Measurements from ENCODE around the gene SLC5A11. TPM values are rescaled to one million over a fixed set of nuclear protein-coding genes. Genes with fewer than 3 reads are reported as not detected.

Gene SLC5A11
- total RNA-seq, 1 donor from 2014 or later = not detected

DNA sequence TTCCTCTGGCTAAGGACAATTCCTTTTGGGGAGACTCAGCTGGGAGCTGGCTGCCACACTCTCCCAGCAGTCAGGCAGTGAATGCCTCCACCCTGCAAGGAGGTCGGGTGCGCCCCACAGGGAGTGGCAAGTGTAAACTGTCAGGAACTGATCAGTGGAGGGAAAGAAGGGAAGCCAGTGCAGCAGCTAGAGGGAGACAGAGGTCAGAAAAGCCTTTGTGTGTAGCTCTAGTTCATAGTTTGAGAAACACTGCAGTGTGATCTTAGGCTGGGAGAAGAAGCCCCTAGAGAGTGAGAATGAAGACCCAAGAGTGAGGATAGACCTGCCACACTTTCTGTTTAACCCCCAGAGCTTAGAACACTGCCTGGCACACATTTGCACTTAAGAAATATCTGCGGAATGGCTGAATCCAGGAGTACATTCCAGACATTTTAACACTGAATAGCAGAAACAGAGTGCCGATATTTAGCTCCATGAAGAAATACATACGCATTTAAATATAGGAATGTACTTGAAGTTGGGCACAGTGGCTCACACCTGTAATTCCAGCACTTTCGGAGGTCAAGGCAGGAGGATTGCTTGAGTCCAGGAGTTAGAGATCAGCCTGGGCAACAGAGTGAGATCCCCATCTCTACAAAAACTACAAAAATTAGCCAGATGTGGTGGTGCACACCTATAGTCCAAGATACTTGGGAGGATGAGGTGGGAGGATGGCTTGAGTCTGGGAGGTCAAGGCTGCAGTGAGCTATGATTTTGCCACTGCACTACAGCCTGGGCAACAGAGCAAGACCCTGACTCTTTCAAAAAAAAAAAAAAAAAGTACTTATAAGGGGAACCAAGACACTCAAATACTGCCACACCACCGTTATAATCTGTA, 11.1 kb upstream of the SLC5A11 start:
- no peaks in the 10 kb centered on the region for H3K36me3 Mint-ChIP-seq (ENCODE audit: unreplicated experiment)
- H3K27ac Mint-ChIP-seq (ENCODE audit: unreplicated experiment) = no peak overlapping the region
- DNase-seq (ENCODE audit: extremely low spot score, unreplicated experiment) = no peak
- peaks cover 15% of the 10 kb centered on the region for H3K4me1 Mint-ChIP-seq (ENCODE audit: unreplicated experiment)
- TF ChIP-seq, protein P1, sequence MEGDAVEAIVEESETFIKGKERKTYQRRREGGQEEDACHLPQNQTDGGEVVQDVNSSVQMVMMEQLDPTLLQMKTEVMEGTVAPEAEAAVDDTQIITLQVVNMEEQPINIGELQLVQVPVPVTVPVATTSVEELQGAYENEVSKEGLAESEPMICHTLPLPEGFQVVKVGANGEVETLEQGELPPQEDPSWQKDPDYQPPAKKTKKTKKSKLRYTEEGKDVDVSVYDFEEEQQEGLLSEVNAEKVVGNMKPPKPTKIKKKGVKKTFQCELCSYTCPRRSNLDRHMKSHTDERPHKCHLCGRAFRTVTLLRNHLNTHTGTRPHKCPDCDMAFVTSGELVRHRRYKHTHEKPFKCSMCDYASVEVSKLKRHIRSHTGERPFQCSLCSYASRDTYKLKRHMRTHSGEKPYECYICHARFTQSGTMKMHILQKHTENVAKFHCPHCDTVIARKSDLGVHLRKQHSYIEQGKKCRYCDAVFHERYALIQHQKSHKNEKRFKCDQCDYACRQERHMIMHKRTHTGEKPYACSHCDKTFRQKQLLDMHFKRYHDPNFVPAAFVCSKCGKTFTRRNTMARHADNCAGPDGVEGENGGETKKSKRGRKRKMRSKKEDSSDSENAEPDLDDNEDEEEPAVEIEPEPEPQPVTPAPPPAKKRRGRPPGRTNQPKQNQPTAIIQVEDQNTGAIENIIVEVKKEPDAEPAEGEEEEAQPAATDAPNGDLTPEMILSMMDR (IDR thresholded peaks at IDR 0.05) = peak; percentile 68
- H3K9me3 Mint-ChIP-seq (ENCODE audit: unreplicated experiment) = no peaks in the 10 kb centered on the region
- no peaks in the 10 kb centered on the region for H3K27me3 Mint-ChIP-seq (ENCODE audit: unreplicated experiment)
- no peak overlapping the region for H3K4me3 Mint-ChIP-seq (ENCODE audit: unreplicated experiment)

DNA sequence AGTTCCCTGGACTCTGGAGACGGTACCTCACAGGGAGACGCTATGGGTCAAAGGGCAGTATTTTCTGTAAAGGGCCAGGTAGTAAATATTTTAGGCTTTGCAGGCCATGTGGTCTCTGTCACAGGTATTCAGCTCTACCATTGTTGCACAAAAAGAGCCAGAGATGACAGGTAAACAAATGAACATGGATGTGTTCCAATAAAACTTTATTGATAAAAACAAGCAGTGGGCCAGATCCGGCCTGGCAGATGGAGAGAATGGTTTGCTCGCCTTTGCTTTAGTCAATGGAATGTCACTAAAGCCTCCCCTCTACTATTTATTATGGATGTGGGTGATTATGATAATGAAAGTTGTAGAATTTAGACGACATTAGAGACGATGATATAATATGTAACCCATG, 8.9 kb upstream of the SLC5A11 start:
- peaks cover 15% of the 10 kb centered on the region for H3K4me1 Mint-ChIP-seq (ENCODE audit: unreplicated experiment)
- H3K36me3 Mint-ChIP-seq (ENCODE audit: unreplicated experiment) = no peaks in the 10 kb centered on the region
- no peaks in the 10 kb centered on the region for H3K27me3 Mint-ChIP-seq (ENCODE audit: unreplicated experiment)
- DNase-seq (ENCODE audit: extremely low spot score, unreplicated experiment) = no peak
- no peaks in the 10 kb centered on the region for H3K9me3 Mint-ChIP-seq (ENCODE audit: unreplicated experiment)
- no peak overlapping the region for H3K27ac Mint-ChIP-seq (ENCODE audit: unreplicated experiment)
- TF ChIP-seq, protein P1 (IDR thresholded peaks at IDR 0.05) = no peak
- H3K4me3 Mint-ChIP-seq (ENCODE audit: unreplicated experiment) = no peak overlapping the region

DNA sequence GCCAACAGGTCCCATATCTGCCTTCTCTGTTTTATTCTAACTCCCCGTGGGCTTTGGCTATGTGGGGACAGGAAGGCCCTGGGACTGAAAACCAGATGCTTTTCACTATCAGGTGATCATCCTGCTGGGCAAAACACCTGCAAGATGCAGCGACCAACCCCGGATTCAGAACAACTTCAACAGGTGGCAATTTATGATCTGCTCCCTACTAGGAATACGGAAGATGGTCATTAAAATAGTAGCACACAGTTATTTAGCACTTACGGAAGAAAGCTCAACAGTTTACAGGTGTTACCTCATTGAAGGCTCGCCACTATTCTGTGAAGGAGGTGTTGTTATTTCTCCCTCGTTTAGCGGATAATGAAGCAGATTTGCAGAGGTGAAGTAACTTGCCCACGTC, 7.8 kb upstream of the SLC5A11 start:
- TF ChIP-seq, protein P1 (IDR thresholded peaks at IDR 0.05) = no peak
- Mint-ChIP-seq H3K4me1 (ENCODE audit: unreplicated experiment) (peaks cover 15% of the 10 kb centered on the region), H3K4me3 (ENCODE audit: unreplicated experiment) (no peak overlapping the region), H3K27ac (ENCODE audit: unreplicated experiment) (no peak overlapping the region), H3K27me3 (ENCODE audit: unreplicated experiment) (no peaks in the 10 kb centered on the region), H3K36me3 (ENCODE audit: unreplicated experiment) (no peaks in the 10 kb centered on the region), H3K9me3 (ENCODE audit: unreplicated experiment) (no peaks in the 10 kb centered on the region)
- DNase-seq (ENCODE audit: extremely low spot score, unreplicated experiment) = no peak

DNA sequence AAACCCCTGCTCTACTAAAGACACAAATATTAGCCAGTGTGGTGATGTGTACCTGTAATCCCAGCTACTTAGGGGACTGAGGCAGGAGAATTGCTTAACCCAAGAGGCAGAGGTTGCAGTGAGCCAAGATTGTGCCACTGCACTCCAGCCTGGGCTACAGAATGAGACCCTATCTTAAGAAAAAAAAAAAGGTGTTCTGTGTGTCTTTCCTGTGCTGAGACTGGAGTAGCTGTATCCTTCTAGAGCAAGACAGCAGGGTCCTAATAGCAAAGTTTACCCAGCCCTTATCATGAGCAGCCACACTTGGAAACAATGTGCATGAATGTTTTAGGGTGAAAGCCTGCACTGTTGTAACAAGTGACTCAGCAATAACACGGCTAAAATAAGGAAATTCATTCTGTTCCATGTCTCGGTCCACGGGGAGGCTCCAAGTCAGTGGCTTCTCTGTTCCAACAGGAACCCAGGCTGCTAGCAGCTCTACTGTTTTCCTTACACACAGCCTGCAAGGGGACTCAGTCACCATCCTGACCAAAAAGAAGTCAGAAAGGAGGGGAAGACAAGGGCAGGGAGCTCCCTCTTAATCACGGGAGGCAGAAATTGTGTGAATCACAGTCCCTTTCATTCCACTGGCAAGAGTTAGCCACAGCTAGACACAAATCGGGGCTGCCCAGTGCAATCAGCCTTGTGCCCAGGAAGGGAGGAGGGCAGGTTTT, 7.1 kb upstream of the SLC5A11 start:
- no peaks in the 10 kb centered on the region for H3K27me3 Mint-ChIP-seq (ENCODE audit: unreplicated experiment)
- TF ChIP-seq, protein P1 (IDR thresholded peaks at IDR 0.05) = no peak
- H3K27ac Mint-ChIP-seq (ENCODE audit: unreplicated experiment) = peak overlapping the region; percentile 87
- peak overlapping the region; percentile 26 for H3K4me3 Mint-ChIP-seq (ENCODE audit: unreplicated experiment)
- no peaks in the 10 kb centered on the region for H3K36me3 Mint-ChIP-seq (ENCODE audit: unreplicated experiment)
- no peaks in the 10 kb centered on the region for H3K9me3 Mint-ChIP-seq (ENCODE audit: unreplicated experiment)
- DNase-seq (ENCODE audit: extremely low spot score, unreplicated experiment) = no peak
- H3K4me1 Mint-ChIP-seq (ENCODE audit: unreplicated experiment) = peaks cover 15% of the 10 kb centered on the region

DNA sequence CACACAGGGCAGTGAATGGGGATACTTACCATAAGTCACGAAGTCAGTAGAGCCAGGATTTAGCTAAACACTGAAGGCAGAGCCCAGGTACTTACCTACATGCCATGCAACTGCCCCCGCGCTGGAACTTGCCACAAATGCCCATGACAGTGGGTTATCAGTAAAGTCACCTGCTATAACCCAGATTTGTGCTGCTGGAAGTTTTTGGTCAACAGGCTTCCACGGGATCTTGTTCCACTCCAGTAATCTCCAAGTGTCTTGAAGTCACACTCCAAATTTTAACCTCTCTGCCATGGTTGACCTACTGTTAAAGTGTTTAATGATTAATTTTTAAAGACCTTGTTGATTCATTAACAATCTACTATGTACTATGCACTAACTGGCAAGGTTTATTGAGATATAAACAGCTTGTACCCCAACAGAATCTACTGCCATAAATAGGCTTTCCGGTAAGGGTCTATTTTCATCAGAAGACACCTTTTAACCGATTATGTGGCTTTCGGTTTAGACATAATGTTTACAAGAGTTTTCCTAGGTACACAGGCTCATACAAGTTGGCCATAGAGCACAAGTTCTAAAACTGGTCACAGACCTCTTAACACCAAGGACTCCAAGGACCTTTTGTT, 6.3 kb upstream of the SLC5A11 start:
- no peaks in the 10 kb centered on the region for H3K9me3 Mint-ChIP-seq (ENCODE audit: unreplicated experiment)
- DNase-seq (ENCODE audit: extremely low spot score, unreplicated experiment) = no peak
- TF ChIP-seq, protein P1 (IDR thresholded peaks at IDR 0.05) = no peak
- H3K27me3 Mint-ChIP-seq (ENCODE audit: unreplicated experiment) = no peaks in the 10 kb centered on the region
- H3K36me3 Mint-ChIP-seq (ENCODE audit: unreplicated experiment) = no peaks in the 10 kb centered on the region
- no peak overlapping the region for H3K27ac Mint-ChIP-seq (ENCODE audit: unreplicated experiment)
- H3K4me1 Mint-ChIP-seq (ENCODE audit: unreplicated experiment) = peaks cover 12% of the 10 kb centered on the region
- no peak overlapping the region for H3K4me3 Mint-ChIP-seq (ENCODE audit: unreplicated experiment)

Measured in osteocyte (in vitro differentiated cells).